H1 (cell line): ENCODE data around the gene ZXDC. TPM values are rescaled to one million over a fixed set of nuclear protein-coding genes. Genes with fewer than 3 reads are reported as not detected.

ENCODE experiments used
- CHD1 ChIP-seq: IDR thresholded peaks from 2 replicates; pipeline ENCODE4 v1.6.1; 2012; ENCODE audit warnings: low read depth, low read length, improper control_type of control experiment
- CHD2 ChIP-seq: IDR thresholded peaks from 2 replicates; pipeline ENCODE4 v1.6.1; 2012; ENCODE audit warnings: low read length, improper control_type of control experiment
- RAD21 ChIP-seq, 2 experiments: IDR thresholded peaks in 1 of 2; conservative IDR thresholded peaks in 1 of 2; 2 replicates each; pipeline ENCODE4 v1.6.1; 2011; ENCODE audit warnings: low read depth in 2 of 2, low read length in 2 of 2, improper control_type of control experiment in 1 of 2, inconsistent platforms in 1 of 2, mild to moderate bottlenecking in 1 of 2, moderate library complexity in 1 of 2
- RFX5 ChIP-seq: IDR thresholded peaks from 2 replicates; pipeline ENCODE4 v1.6.1; 2011; ENCODE audit warnings: low read depth, low read length, improper control_type of control experiment, borderline replicate concordance
- SIN3A ChIP-seq, 2 experiments: IDR thresholded peaks in 1 of 2; conservative IDR thresholded peaks in 1 of 2; 2 replicates each; pipeline ENCODE4 v1.6.1; 2011 to 2012; ENCODE audit warnings: low read length in 2 of 2, improper control_type of control experiment in 1 of 2, low read depth in 1 of 2, mild to moderate bottlenecking in 1 of 2
- SUZ12 ChIP-seq: fragments of 200-600 bp; sonication (generic); IDR thresholded peaks from 2 replicates; pipeline ENCODE4 v1.6.1; 2012; ENCODE audit warnings: mild to moderate bottlenecking, inconsistent platforms, low read length, moderate library complexity, mixed read lengths
- TBP ChIP-seq: IDR thresholded peaks from 2 replicates; pipeline ENCODE4 v1.6.1; 2011; ENCODE audit warnings: low read depth, low read length, improper control_type of control experiment
- polyA plus RNA-seq, 7 experiments: library from polyadenylated mRNA; depleted of rRNA in 3 of 7; stranded (reverse) in 5 of 7; unstranded in 2 of 7; fragments of >200 nt in 5 of 7; fragments of 200-250 nt in 2 of 7; gene quantifications; 1 replicate in 5 of 7; 2 replicates in 1 of 7; 4 replicates in 1 of 7; pipeline versions ENCODE4 v1.2.1 to v1.2.3, GENCODE V29; 2011 to 2013; ENCODE audit warnings: missing spikeins in 2 of 7, mixed read lengths in 2 of 7
- total RNA-seq: library from RNA; stranded (reverse); fragmentation: NEBNext Ultra II Directional; extraction: Animal tissue kit (Norgen Biotek cat#: 25700); gene quantifications from 2 replicates; pipeline ENCODE4 v1.2.1, GENCODE V29; 2021
- TF ChIP-seq, protein P1 (sequence below): IDR thresholded peaks from 2 replicates; pipeline ENCODE4 v1.6.1; 2012; ENCODE audit warnings: inconsistent platforms

The ZXDC gene
- total and polyA plus RNA-seq, 2 of the 8 experiments (the other 6 are each of a cell fraction or from before 2014, with no cell fraction given) = 12.7 to 24.3 TPM

- TF ChIP-seq CHD2 (no peak), RAD21 (IDR thresholded peaks at IDR 0.05 in 1 of 2, conservative IDR thresholded peaks at IDR 0.05 in 1 of 2; ENCODE audit: low read depth in 2 of 2, low read length in 2 of 2) (no peak), TBP (no peak), SUZ12 (no peak), CHD1 (no peak), SIN3A (conservative IDR thresholded peaks at IDR 0.05 in 1 of 2, IDR thresholded peaks at IDR 0.05 in 1 of 2; ENCODE audit: low read depth in 1 of 2, low read length in 2 of 2) (no peak), RFX5 (no peak)
- TF ChIP-seq, protein P1, sequence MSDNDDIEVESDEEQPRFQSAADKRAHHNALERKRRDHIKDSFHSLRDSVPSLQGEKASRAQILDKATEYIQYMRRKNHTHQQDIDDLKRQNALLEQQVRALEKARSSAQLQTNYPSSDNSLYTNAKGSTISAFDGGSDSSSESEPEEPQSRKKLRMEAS = no peak
- TF ChIP-seq, all 59 proteins: peak for 0
These were observed 62.6 kb downstream of the ZXDC start (continued) for GRCh38 chr3:126412841-126413692.
